Measurements from ENCODE around the gene TRAM2.
A peak's percentile ranks its signal among the peaks of the same experiment; 100 is the strongest.

TRAM2 gene

DNA sequence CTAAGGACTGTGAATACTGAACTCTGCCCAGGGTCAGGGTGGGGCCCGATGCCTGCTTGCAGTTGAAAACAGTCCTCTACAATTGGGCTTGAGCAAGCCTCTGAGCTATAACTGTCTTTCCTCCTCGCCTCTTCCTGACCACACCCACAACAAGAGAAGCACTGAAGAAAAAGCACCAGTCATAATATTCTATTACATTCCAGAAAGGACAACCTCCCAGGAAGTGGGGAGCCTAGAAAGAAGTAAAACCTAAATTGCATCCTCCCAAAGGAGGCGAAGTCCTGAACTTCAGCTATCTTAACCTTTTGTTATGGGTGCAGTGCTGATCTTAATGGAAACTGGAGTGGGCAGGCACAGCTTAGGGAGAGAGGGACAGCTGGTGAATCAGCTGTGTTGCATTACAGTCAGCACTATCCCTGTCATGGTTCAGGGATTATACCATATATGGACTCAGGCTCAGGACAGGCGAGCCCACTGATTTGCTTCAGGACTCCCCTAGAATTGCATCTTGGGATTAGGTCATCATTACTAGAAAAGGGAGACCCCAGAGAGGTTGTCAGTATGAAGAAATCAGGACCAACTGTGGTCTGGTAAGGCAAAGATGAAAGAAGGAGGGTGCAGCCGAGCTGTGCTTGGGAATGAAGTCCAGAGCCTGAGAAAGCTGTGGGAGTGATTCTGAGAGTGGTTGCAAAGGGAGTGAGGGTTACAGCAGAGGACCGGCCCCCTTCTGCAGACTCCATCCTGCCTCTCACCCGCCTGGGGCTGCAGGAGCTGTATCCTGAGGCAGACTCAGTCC, 18.3 kb upstream of the TRAM2 start:
- DNase-seq (ENCODE audit: low read depth in 2 of 2) = no peak

DNA sequence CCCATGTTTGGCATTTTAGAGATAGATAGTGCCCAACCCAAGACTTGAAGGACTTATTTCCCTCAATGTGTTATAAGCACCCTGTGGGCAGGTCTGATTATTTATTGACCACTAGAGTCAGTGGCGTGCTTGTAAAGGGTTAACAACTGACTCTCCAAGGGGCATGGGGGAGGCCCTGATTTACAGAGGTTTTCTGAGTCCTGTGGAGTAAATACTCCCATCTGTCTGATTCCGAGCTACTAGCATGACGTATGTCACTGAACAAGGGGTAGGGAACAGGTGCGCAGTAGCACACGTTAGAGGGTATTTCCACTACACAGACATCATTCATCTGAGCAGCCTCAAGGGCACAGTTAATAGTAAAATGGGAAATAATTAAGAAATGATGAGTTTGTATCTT, 17.4 kb upstream of the TRAM2 start:
- no peak for DNase-seq (ENCODE audit: low read depth in 2 of 2)

DNA sequence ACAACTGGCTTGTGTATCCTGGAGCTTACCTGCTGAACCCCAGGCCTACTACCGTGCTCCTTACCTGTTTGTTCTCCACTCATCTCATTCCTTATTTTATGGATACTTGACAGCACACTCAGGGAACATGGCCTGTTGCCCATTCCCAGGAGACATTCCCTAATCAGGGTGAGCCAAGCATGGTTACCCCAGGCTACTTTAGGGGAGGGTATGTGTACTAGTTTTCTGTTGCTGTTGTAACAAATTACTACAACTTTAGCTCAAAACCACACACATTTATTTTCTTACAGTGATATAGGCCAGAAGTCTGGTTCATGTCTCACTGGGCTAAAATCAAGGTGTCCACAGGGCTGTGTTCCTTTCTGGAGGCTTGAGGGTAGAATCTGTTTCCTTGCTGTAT, 15.0 kb upstream of the TRAM2 start:
- DNase-seq (ENCODE audit: low read depth in 2 of 2) = no peak

DNA sequence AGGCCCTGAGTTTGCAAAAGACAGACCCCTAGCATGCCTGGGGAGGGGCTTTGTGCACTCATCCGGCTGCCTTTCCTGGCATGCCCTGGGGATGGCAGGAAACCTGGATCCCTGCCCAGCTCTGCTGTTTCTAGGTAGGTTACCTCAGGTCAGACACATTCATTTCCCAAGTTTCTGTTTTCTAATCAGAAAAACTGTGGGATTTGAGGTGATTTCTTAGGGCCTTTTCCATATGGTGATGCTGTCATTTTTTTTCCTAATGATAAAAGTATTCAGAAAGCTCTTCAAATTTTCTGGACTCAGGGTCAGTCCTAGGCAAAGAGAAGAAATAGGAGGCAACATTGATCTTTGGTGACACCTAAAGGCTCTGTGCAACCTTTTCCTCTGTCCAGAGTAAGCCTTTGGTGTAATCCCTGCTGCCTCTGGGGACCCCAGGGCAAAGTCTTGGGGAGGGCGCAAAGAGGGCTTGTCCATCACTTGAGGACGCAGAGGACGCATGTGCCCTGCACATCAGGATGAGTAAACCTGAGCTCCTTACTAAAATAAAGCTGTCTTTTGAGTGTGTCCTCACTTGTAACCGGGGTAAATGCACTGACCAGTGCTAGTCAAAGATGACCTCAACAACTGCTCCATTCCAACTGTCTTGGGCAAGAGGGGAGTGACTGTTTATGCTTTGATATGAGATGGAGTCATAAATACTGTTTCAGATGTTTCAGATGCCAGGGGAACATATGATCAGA, 13.5 kb upstream of the TRAM2 start:
- no peak for DNase-seq (ENCODE audit: low read depth in 2 of 2)

DNA sequence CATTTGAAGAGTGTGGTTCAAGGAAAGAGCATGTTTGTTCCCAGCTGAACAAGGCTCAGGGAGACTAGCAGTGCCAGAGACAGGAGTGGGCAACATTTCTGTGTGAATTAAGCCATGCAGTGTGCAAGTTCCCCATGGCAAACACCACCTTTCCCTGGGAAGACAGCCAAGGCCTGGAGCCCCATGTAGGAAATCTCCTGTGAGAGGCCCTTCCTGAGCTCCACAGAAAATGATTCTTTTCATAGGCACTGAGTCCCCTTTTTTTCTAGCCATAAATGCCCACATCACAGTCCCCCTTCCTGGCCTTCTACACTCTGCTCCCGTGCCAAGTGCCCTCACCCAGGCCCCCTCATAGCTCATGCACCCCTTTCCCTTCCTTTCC, 11.8 kb upstream of the TRAM2 start:
- DNase-seq (ENCODE audit: low read depth in 2 of 2) = no peak

DNA sequence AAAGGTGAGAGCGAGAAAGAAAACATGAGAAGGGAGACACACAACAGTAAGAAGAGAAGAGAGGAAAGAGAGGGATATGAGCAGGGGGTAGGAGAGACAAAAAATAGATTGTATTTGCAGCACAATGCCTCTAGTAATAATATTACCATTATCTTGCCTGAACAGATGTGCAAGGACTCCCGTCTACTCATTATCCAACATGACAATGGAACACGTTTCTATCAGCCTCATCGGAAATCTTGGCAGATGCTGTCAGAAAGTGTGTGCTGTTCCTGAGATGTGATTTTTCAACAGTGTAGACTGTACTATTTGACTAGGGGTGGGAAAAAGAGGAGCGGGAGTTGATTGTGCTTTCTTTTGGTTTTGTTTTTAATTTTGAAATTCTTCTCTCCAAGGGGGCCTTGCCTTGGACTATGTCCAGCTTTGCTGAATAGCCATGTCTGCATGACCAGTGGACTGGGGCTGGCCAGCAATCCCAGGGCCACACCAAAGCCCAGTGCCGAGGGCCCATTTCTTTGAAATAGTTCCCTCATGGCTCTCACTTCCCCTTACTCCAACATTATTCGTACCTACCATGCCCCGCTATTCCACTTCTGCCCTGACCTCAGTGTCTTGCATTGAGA, 11.3 kb upstream of the TRAM2 start:
- no peak for DNase-seq (ENCODE audit: low read depth in 2 of 2)

DNA sequence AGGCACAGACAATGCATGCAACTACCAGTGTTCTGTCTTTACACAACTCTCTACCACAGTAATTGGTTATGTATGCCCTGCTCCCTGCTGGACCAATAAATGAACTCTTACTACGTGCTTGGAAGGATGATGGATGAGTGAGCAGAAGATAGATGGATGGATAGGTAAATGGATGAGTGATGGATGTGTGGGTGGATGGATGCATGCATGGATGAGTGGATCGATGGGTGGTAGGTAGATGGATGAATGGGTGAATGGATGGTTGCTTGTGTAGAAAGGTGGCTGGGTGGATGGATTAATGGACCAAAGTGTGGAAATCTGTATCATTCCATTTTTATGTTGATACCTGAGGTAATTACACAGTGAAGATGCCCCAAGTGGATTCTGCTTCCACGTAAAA, 10.1 kb upstream of the TRAM2 start:
- DNase-seq (ENCODE audit: low read depth in 2 of 2) = no peak

DNA sequence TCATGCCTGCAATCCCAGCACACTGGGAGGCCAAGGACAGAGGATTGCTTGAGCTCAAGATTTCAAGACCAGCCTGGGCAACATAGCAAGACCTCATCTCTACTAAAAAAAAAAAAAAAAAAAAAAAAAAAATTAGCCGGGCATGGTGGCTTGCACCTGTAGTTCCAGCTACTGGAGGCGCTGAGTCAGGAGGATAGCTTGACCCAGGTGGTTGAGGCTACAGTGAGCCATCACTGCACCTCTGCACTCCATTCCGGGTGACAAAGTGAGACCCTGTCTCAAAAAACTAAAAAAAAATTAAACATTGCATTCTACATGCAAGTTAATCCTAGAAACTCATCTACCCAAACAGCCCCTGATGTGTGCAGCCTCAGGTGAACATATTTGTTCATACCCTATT, 7.3 kb upstream of the TRAM2 start:
- DNase-seq (ENCODE audit: low read depth in 2 of 2) = no peak

DNA sequence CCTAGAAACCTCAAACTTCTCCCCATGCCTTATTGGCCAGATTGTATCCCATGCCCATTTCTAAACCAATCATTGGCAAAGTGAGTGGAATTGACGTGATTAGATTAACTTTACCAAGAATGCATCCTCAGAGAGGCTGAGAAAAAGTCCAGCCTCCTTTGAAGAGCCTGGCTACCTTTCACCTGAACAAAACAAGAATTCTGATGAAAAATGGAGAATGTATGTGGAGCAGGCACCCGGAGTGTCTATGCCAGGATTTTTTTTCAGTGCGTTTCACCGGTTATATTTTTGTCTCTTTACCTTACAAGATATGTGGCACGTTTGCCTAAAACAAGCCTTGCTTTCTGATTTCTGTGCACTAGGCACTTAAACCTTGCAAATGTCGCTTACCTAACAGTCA, 6.1 kb upstream of the TRAM2 start:
- no peak for DNase-seq (ENCODE audit: low read depth in 2 of 2)

DNA sequence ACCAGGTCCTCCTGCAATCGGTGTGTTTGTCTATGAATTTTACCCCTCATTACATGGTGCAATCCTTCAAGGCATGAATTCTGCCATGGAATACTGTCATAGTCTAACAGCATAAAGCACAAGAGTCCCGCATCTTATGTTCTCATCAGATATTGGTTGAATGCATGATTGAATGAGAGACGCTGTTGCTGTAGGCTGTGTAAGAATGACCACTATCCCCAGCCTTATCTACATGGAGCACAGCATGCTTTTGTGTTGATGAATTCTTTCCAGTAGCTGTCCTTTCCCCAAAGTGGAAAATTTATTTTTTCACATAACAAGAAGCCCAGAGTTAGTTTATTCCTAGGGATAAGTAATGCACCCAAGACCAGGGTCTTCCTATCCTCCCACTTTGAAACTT, 5.6 kb upstream of the TRAM2 start:
- no peak for DNase-seq (ENCODE audit: low read depth in 2 of 2)

DNA sequence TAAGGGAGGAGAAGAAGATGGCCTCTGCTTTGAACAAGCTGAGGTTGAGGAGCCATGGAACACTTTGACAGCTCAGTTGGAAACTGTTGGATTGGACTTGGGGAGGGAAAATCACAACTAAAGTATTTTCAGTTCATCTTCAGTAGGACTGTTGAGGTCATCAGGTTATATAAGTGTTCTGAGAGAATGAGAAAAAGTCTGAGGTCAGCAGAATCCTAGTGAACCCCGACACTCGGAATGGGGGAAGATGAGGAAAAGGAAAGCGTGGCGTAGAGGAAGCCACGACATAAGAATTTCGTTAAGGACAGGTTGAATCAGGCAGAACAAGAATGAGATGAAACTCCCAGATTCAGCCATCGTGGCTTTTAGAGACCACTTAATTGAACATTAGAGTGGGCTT, 4.0 kb upstream of the TRAM2 start:
- no peak for DNase-seq (ENCODE audit: low read depth in 2 of 2)

DNA sequence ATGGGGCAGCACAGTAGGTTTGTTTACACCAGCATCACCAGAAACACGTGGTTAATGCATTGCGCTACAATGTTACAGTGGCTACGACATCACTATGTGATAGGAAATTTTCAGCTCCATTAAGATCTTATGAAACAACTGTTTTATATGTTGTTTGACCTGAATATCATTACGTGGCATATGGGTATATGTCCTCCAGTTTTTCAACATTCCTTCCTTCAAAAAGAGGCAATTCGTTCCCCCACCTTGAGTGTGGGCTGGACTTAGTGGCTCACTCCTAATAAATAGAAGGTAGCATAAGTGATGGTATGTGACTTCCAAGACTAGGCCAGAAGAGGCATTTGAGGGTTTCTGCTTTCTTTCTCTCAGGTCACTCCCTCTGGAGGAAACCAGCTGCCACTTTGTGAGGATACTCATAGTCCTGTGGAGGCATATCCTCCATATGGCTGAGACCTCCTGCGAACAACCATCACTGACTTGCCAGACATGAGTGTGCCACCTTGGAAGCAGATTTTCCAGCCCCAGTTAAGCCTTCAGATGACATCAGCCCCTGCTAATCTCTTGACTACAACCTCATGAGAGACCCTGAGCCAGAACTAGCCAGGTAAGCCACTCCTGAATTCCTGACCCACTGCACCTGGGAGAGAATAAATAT, 2.3 kb upstream of the TRAM2 start:
- DNase-seq (ENCODE audit: low read depth in 2 of 2) = no peak

DNA sequence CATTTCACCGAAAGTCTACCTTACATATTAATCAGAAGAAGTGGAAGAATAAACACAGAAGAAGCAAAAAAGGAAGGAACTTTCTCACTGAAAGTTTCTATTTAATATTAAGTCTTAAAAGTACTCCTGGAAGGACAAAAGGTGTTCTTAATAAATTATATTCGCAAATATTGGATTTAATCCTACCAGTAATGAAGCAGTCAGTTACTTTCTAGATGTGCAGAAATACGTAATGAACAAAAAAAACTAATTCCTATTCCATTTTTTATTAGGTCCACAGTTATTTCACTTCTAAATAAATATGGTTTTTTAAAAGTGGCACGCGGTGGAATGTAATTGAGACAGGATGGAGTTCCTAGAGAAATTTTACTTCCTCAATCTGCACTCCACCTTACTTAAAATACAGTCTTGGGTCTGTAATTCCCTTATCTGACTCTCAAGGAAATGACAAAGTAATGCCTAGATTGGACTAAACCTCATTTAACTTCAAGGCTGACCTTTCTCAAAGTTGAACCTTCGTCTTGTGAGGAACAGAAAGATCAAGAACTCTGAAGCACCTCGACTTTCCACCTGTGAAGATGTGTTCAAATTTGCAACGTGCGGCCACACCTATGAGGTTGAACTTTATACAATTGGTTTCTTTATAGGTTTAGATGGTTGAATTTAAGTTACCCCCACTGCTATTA, 1.1 kb upstream of the TRAM2 start:
- DNase-seq (ENCODE audit: low read depth in 2 of 2) = no peak

DNA sequence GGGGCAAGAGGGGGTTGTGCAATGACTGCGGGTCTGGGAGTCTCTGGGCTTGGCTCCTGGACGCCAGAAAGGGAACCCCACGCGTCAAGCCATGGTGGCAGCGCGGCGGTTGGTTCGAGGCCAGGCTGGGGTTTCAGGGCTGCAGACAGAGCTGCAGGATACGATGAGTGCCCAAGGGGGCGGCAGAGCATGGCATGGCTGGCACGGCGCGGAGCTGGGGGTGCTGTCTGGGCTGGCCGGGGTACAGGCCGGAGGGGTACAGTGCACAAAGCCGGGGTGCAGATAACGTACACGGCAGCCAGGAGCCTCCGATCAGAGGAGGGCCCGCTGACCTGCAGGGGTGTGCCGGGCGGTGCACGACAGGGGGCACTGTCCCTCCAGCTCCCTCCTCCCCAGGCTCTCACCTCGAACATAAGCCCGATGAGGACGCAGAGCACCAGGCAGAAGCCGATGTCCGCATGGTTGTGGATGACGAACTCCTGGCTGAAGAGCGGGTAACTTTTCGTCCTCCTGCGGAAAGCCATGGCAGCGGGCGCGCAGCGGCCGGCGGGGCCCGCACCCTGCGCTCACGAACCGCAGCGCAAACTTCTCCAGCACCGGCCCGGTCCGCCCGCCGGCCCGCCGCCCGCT, 353 bp downstream of the TRAM2 start:
- peak in 1 of 2 donors; percentile 47 for DNase-seq (ENCODE audit: low read depth in 2 of 2)

DNA sequence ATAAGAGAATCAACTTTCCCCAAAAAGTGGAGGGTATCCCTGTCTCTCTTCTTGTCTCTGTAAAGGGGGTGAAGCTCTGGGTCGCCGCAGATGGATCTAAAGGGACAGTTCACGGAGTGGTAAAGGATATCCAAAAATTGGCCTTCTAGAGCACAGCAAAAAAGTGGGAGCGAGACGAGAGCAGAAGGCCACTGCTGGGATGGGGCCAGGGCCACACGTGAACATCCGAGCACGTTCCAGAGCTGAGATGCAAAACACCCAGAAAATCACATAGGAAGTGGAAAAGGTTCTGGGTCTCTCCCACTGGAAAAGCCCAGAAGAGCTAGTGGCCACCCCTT, 837 bp downstream of the TRAM2 start:
- no peak for DNase-seq (ENCODE audit: low read depth in 2 of 2)

DNA sequence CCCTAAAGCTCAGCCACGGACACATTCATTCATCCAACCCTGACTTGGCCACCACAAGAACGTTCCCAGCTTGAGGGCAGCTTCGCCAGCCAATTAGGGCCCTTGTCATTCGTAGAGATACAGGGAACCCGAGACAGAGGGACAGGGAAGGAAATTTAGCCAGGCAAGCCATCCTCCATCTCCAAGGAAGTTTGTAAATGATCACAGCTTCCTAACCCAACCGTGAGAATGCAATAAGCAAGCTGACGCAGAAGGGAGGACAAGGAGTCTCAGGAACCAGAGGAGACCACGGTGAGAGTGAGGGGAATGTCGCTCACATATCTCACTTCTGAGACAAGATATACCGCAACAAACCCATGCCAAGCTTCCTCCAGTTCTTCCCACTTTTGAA, 1.4 kb downstream of the TRAM2 start:
- no peak for DNase-seq (ENCODE audit: low read depth in 2 of 2)

DNA sequence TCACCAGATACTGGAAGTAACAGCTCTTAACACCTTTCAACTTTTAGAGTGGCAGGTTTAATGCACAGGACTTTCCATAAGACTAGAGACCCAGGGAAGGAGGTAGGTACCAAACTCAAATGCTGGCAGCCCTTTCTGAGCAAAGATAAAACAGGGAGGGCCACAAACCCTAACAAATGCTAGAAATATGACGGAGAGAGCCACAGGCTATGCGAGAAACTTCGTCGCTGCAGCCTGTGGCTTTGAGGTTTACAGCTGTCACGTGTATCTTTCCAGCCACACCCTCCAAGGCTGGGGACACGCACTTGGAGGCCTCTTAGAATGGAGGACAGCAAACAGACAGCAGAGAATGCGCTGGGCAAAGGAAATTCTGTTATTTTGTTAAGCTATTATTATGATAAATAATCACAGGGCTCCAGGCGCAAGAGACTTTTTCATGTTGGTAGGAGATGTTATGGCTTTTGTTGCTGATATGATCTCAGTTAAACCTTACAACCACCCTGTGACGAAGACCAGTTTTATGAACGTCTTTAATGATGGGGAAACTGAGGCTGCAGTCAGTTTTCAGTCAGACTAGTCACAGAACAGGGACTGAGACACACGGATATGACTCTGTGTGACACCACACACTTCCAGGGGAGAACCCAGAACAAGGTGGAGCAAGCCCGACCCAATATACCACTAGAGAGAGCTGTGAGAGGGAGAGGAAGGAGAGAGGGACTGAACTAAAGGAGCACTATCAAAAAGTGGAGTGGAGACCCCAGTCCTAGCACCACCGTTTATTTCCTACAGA, 2.0 kb downstream of the TRAM2 start:
- peak; percentile 40 for DNase-seq (ENCODE audit: low read depth in 2 of 2)

DNA sequence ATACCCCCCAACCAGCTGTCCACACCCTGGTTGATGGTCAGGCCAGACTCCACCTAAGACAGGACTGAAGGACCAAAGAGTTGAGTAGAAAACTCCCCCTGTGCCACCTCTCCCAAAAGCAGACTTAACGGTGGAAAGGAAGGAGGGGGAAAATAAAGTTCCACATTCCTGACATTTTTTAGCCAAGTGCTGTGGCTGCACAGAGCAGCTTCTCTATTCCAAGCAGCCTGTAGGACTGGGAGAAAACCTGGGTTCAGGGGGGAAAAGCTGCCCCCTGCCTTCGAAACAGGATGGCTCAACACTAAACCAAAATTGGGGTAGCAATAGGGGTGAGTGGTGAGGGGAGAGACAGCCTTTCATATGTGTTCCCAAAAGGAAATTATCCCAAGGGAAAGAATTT, 3.6 kb downstream of the TRAM2 start:
- no peak for DNase-seq (ENCODE audit: low read depth in 2 of 2)

DNA sequence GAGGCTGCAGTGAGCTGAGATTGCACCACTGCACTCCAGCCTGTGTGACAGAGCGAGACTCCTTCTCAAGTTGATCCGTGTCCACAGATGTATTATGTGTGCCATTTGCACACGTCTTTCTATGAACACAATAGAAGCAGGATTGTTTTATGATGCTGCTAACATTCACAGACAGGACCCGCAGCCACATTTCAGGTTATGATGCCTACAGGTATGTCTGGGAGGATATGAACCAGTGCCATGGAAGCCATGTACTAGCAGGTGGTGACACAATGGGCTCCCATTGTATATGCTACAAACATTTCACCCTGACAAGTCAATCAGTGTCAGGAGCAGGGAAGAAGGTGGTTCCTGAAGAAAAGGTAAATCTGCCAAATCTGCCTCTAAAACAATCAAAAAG, 4.3 kb downstream of the TRAM2 start:
- DNase-seq (ENCODE audit: low read depth in 2 of 2) = no peak

DNA sequence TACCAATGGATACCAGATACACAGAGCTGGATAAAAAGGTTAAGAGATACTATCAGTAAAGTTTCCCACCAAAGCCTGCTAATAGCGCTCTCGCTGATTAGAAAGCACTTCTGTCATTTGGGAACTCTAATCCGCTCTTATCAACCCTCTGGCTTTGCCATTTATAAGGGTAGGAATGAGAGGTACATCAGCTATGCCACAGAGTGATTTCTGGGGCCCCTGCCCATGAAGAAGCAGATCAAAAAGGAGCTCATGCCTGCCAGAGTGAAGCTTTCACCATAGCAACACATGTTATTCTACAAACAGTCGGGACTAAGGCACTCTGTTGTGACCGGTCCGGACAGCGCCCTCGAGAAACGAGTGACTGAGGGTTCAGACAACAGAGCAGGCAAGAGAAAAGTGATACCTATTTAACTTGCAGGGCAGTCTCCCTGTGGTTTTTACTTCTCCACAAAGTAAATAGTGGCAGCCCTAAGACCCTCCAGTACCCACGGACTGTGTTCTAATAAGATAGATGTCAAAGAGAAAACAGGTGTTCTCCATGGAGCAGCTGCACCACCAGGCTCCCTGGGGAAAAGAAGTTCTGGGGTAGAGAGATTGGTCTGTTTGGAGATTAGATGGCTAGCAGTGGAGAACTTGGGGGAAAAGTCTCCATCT, 5.6 kb downstream of the TRAM2 start:
- no peak for DNase-seq (ENCODE audit: low read depth in 2 of 2)
